Lower leg skin (tissue), 3 donors: Measurements from ENCODE around the gene ELP2.

Source experiments
- CTCF ChIP-seq, 3 donors: fragments of 450-650 bp; IDR thresholded peaks; one replicate each; pipeline ENCODE4 v1.5.1; 2016; ENCODE audit warnings: antibody characterized with exemption in 3 of 3, mild to moderate bottlenecking in 3 of 3, moderate library complexity in 2 of 3
- POLR2A ChIP-seq, 2 donors: fragments of 450-650 bp; IDR thresholded peaks; one replicate each; pipeline ENCODE4 v1.6.1; 2016 to 2017; ENCODE audit warnings: antibody characterized with exemption in 2 of 2, mild to moderate bottlenecking in 1 of 2, moderate library complexity in 1 of 2

- TF ChIP-seq CTCF (IDR thresholded peaks at IDR 0.05) (no peak), POLR2A (IDR thresholded peaks at IDR 0.05) (no peak)
Measured at GRCh38 chr18:36203360-36203895, 73.7 kb downstream of the ELP2 start.
